Stimulated activated effector memory CD8-positive, alpha-beta T cell treated with anti-CD3 and anti-CD28 coated beads, Interleukin-12 subunit alpha, Interleukin-12 subunit beta, amount 100 ng/mL, for 72 hours (primary cell): ENCODE measurements around the gene SAG.

Source experiments
- ATAC-seq: fragments of 150-1000 bp; cut with Tn5 transposase; 2 replicates; pipeline ENCODE4 v1.10.0; 2021
- DNase-seq, 2 donors: peaks; one replicate each; pipeline ENCODE4 v3.0.0; 2021 to 2022; ENCODE audit warnings: low spot score in 2 of 2
- H3K27ac Mint-ChIP-seq: one replicate; pipeline ENCODE4 v1.8.0; 2022; ENCODE audit warnings: mild to moderate bottlenecking, mixed read lengths
- H3K36me3 Mint-ChIP-seq: one replicate; pipeline ENCODE4 v1.8.0; 2022; ENCODE audit warnings: mild to moderate bottlenecking, mixed read lengths
- H3K4me1 Mint-ChIP-seq: one replicate; pipeline ENCODE4 v1.8.0; 2022; ENCODE audit warnings: mixed read lengths
- H3K4me3 Mint-ChIP-seq: one replicate; pipeline ENCODE4 v1.8.0; 2022; ENCODE audit warnings: mild to moderate bottlenecking, mixed read lengths
- H3K9me3 Mint-ChIP-seq: one replicate; pipeline ENCODE4 v1.8.0; 2022; ENCODE audit warnings: mixed read lengths

Gene SAG

GRCh38 chr2:233353101-233353768 lies 45.6 kb downstream of the SAG start:
- H3K36me3 Mint-ChIP-seq = peaks cover 26% of the 10 kb centered on the region
- H3K4me3 Mint-ChIP-seq = peak overlapping the region; percentile 77
- no peak for ATAC-seq
- H3K9me3 Mint-ChIP-seq = no peaks in the 10 kb centered on the region
- peak in 1 of 2 donors; percentile 59 for DNase-seq
- H3K4me1 Mint-ChIP-seq = peaks cover 63% of the 10 kb centered on the region
- peak overlapping the region; percentile 90 for H3K27ac Mint-ChIP-seq

DNA sequence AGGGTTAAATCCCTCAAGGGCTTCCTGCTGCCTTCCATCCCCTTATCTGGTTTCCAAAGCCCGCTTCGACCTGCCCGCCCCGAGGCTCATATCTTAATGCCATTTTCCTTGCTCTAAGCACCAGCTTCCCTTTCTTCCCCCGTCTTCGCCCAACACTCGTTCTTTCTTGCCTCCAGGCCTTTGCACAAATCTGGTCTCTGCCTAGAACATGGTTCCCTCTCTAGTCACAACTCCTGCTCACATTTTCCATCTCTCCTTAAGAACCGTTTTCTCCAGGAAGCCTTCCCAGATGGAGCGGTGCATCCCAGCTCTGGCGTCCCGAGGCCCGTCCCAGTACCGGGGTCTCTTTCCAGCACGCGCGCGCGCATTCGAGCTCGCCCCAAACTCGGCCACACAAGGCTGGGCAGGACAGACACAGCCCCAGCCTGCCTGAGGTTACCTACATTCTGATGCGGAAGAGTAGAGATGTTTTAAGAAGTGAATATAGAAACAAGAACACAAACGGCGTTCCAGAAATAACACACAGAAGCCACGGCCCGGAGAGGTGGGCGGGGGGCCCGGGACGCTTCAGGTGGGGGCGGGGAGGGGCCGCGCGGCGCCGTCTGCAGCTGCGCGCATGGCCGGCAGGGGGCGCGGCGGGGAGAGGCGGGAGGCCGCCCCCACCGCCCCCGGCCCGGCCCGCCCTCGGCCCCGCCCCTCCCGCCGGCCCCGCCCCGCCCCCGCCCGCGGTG lies 46.3 kb downstream of the SAG start, which contains the start of gene DGKD:
Gene DGKD (plus strand): TSS at position 726 of the 731 bp plus-strand sequence. CDS start 25 bp downstream, outside the sequence.
- Mint-ChIP-seq H3K9me3 (no peaks in the 10 kb centered on the region), H3K36me3 (peaks cover 31% of the 10 kb centered on the region), H3K4me3 (peak within 1 kb of the TSS; percentile 77), H3K4me1 (peaks cover 70% of the 10 kb centered on the region), H3K27ac (peak within 1 kb of the TSS; percentile 90)
- peak; percentile 68 to 82 for DNase-seq
- peak; percentile 73 for ATAC-seq

- H3K4me1 Mint-ChIP-seq = peaks cover 76% of the 10 kb centered on the region
- peak overlapping the region; percentile 90 for H3K27ac Mint-ChIP-seq
- no peak for DNase-seq
- H3K36me3 Mint-ChIP-seq = peaks cover 31% of the 10 kb centered on the region
- no peaks in the 10 kb centered on the region for H3K9me3 Mint-ChIP-seq
- peak; percentile 38 for ATAC-seq
- H3K4me3 Mint-ChIP-seq = peak overlapping the region; percentile 77
Measured at GRCh38 chr2:233354500-233354924, 46.9 kb downstream of the SAG start.

GRCh38 chr2:233354971-233355574 lies 47.5 kb downstream of the SAG start:
- Mint-ChIP-seq H3K4me3 (peak overlapping the region; percentile 77), H3K27ac (peak overlapping the region; percentile 79), H3K4me1 (peaks cover 82% of the 10 kb centered on the region), H3K9me3 (no peaks in the 10 kb centered on the region), H3K36me3 (peaks cover 36% of the 10 kb centered on the region)
- ATAC-seq = peak; percentile 1
- peak; percentile 9 to 67 for DNase-seq

DNA sequence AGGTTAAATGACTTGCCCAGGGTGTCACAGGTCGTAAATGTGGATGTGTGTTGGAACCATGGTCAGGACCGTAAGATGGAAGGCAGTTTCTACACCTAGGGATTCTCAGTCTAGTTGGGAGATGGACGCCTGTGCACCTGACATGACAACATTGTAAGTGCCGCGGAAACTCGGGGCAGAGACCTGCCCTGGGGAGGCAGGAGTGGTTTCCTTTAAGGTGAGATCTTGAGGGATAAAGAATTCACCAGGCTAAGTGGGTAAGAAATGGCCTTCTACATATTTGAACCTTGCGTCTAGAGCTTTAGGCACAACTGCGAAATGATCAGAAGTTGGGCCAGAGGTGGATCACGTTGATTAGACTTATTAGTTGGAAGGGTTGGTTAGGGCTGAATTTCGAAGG lies 48.3 kb downstream of the SAG start:
- Mint-ChIP-seq H3K4me1 (peaks cover 74% of the 10 kb centered on the region), H3K4me3 (peak overlapping the region; percentile 77), H3K36me3 (peaks cover 36% of the 10 kb centered on the region), H3K9me3 (no peaks in the 10 kb centered on the region), H3K27ac (peak overlapping the region; percentile 79)
- DNase-seq = no peak
- no peak for ATAC-seq

DNA sequence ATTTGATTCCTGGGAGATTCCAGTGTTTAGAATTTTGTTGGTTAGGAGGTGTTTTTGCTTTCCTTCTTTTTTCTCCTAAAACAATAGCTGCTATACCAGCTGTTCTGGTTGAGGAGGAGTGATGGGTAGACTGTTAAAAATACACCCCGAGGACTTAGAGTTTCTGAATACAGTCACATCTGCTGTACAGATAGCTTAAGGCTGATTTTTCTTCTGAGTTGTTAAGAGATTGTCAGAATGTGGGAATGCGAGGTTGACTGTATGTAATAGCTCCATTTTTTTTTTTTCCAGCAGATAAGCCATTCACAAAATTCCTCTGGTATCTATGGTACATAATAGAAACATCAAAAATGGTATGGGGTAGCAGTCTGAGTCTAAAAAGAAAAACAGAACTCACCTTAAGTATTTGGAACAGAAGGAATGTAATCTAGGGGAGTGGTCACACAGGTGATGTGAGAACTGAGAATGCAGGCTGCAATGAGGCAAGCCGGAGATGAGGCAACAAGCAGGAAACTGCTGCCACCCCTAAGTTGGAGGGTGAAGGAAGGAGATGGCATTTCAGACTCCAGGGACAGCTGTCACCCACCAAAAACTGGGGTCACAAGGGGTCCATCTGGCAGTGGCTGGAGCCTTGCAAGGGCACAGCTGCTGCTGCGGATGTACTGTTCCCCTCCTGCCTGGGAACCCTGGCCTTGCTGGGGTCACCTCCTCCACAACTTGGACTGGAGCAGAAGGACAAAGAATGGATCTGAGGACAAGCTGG lies 49.1 kb downstream of the SAG start:
- ATAC-seq (no peak), DNase-seq (no peak)
- peak overlapping the region; percentile 29 for H3K27ac Mint-ChIP-seq

DNA sequence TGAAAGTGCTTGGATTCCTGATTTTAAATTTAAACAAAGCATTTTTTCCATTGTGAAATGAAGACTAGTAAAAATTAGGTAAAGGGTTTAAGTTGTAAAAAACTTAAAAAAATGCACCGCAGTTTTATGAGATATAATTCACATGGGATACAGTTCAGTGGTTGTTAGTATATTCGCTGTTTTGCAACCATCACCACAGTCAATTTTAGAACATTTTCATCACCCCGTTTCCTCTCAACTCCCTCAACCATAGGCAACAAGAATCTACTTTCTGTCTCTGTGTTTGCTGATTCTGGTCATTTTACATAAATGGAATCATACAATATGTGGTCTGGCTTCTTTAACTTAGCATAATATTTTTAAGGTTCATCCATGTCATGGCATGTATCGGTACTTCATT lies 50.7 kb downstream of the SAG start:
- Mint-ChIP-seq H3K36me3 (peaks cover 49% of the 10 kb centered on the region), H3K4me1 (peaks cover 64% of the 10 kb centered on the region)

More for the DNA sequence above, 49.1 kb downstream of the SAG start:
- Mint-ChIP-seq H3K4me1 (peaks cover 68% of the 10 kb centered on the region), H3K9me3 (no peaks in the 10 kb centered on the region), H3K36me3 (peaks cover 36% of the 10 kb centered on the region), H3K4me3 (peak overlapping the region; percentile 77)

DNA sequence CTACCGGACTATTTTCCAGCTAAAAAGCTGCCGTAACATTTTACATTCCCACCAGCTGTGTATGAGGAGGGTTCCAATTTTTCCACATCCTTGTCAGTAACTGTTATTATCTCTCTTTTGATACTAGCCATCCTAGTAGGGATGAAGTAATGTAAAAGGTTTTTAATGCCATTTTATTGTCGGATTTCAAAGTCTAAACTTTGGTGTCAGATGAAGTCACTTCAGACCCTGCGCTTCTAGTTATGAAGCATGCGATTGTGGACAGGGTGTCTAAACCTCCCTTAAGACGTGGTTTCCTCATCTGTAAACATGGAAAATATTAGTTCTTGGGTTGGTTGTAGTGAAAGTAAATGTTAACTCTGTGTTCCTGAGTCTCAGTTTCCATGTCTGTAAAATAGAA lies 51.3 kb downstream of the SAG start:
- ATAC-seq = peak; percentile 54
- DNase-seq = no peak
- Mint-ChIP-seq H3K4me1 (peaks cover 63% of the 10 kb centered on the region), H3K36me3 (peaks cover 46% of the 10 kb centered on the region), H3K9me3 (no peaks in the 10 kb centered on the region), H3K4me3 (peak overlapping the region; percentile 77), H3K27ac (peak overlapping the region; percentile 32)

More for the DNA sequence above, 50.7 kb downstream of the SAG start:
- no peaks in the 10 kb centered on the region for H3K9me3 Mint-ChIP-seq
- peak overlapping the region; percentile 77 for H3K4me3 Mint-ChIP-seq
- ATAC-seq = no peak
- no peak for DNase-seq
- H3K27ac Mint-ChIP-seq = peak overlapping the region; percentile 29

GRCh38 chr2:233359823-233360222 lies 52.2 kb downstream of the SAG start:
- H3K27ac Mint-ChIP-seq = no peak overlapping the region
- H3K9me3 Mint-ChIP-seq = no peaks in the 10 kb centered on the region
- peaks cover 66% of the 10 kb centered on the region for H3K4me1 Mint-ChIP-seq
- peaks cover 50% of the 10 kb centered on the region for H3K36me3 Mint-ChIP-seq
- H3K4me3 Mint-ChIP-seq = no peak overlapping the region
- ATAC-seq (no peak), DNase-seq (no peak)

DNA sequence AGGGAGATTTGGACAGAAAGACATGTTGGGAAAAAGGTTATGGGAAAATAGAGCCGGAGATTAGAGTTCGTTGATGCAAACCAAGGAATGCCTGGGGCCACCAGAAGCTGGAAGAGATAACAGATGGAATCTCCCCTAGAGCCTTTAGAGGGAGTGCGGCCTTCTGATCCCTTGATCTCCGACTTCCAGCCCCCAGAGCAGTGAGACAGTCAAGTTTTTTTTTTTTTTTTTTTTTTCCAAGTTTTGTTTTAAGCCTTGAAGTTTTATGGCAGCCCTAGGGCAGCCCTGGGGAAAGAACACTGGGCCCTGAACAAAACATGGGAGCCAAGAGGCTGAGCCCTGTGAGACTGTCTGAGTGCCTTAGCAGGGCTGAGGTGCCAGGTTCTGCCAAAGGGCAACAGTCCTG lies 53.2 kb downstream of the SAG start:
- Mint-ChIP-seq H3K36me3 (peaks cover 44% of the 10 kb centered on the region), H3K9me3 (no peaks in the 10 kb centered on the region), H3K27ac (no peak overlapping the region), H3K4me1 (peaks cover 62% of the 10 kb centered on the region), H3K4me3 (no peak overlapping the region)
- ATAC-seq = no peak
- DNase-seq = no peak

GRCh38 chr2:233361297-233361696 lies 53.7 kb downstream of the SAG start:
- Mint-ChIP-seq H3K36me3 (peaks cover 48% of the 10 kb centered on the region), H3K4me3 (no peak overlapping the region), H3K9me3 (no peaks in the 10 kb centered on the region), H3K4me1 (peaks cover 62% of the 10 kb centered on the region), H3K27ac (no peak overlapping the region)
- ATAC-seq (no peak), DNase-seq (no peak)

DNA sequence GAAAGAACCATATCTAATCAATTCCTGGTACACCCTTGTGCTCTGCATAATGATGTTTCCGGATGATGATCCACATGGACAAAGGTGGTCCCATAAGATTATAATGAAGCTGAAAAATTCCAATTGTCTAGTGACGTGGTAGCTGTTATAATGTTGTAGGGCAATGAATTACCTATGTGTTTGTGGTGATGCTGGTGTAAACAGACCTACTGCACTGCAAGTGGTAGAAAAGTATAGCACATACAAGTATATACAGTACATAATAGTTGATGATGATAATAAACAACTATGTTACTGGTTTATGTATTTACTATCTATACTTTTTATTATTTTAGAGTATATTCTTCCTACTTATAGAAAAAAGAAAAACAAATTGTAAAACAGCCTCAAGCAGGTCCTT lies 55.1 kb downstream of the SAG start:
- peaks cover 42% of the 10 kb centered on the region for H3K36me3 Mint-ChIP-seq
- no peak for ATAC-seq
- H3K9me3 Mint-ChIP-seq = no peaks in the 10 kb centered on the region
- H3K4me1 Mint-ChIP-seq = peaks cover 61% of the 10 kb centered on the region
- no peak overlapping the region for H3K4me3 Mint-ChIP-seq
- H3K27ac Mint-ChIP-seq = no peak overlapping the region
- no peak for DNase-seq

DNA sequence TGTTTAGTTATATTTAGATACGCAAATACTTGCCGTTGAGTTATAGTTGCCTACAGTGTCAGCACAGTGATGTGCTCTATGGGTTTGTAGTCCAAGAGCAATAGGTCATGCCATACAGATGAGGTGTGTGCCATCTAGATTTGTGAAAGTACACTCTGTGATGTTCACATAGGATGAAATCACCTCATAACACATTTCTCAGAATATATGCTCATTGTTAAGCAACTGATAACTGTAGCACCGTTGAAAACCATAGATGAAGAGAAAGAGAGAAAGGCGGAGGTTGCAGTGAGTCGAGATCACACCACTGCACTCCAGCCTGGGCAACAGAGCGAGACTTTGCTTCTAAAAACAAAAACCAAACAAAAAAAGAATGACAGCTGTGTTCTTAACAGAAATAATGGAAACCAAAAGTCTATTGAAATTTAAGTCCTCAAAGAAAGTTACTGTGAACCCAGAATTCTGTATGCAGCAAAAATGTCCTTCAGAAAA lies 56.2 kb downstream of the SAG start:
- DNase-seq = no peak
- H3K4me1 Mint-ChIP-seq = peaks cover 54% of the 10 kb centered on the region
- H3K36me3 Mint-ChIP-seq = peaks cover 33% of the 10 kb centered on the region
- H3K9me3 Mint-ChIP-seq = no peaks in the 10 kb centered on the region
- no peak overlapping the region for H3K4me3 Mint-ChIP-seq
- peak; percentile 57 for ATAC-seq
- H3K27ac Mint-ChIP-seq = peak overlapping the region; percentile 7

- peaks cover 28% of the 10 kb centered on the region for H3K36me3 Mint-ChIP-seq
- H3K4me3 Mint-ChIP-seq = no peak overlapping the region
- H3K4me1 Mint-ChIP-seq = peaks cover 55% of the 10 kb centered on the region
- no peak for DNase-seq
- peak overlapping the region; percentile 69 for H3K27ac Mint-ChIP-seq
- ATAC-seq = peak; percentile 53
- no peaks in the 10 kb centered on the region for H3K9me3 Mint-ChIP-seq
Measured at GRCh38 chr2:233365861-233366520, 58.4 kb downstream of the SAG start.
